K562 (cell line): ENCODE measurements around the gene PIP5KL1. TPM values are rescaled to one million over a fixed set of nuclear protein-coding genes. Genes with fewer than 3 reads are reported as not detected.

Source experiments
- ATAC-seq: fragments of 200-7000 bp; cut with Tn5 transposase; 3 replicates; pipeline ENCODE4 v1.9.1; 2020; ENCODE audit warnings: moderate library complexity
- BruUV-seq: library from RNA; stranded (reverse); fragments of 400-500 nt; replicated peaks from 2 replicates; lab custom pipeline; 2021; lab: Mats Ljungman, UMichigan
- CTCF ChIA-PET: fragments of 300-600 bp; formaldehyde crosslinking; extraction: SDS; loops from one replicate; lab custom pipeline; 2021; ENCODE audit warnings: low intra/inter-chr PET ratio; lab: Yijun Ruan, JAX
- POLR2A ChIA-PET: fragments of 300-600, 350-650 bp; sonication (Branson Sonifier 250); formaldehyde crosslinking; extraction: SDS; loops from one replicate; lab custom pipeline; 2021; ENCODE audit warnings: antibody characterized with exemption, inconsistent platforms; lab: Yijun Ruan, JAX
- DNase-seq, 4 experiments: peaks; one replicate each; pipeline versions ENCODE4 v3.0.0 to v3.0.0-alpha.2; 2011 to 2018; ENCODE audit warnings: low spot score in 3 of 4, mixed read lengths in 3 of 4; ENCODE audit errors: extremely low read depth in 1 of 4
- FAIRE-seq: peaks from 2 replicates; lab custom pipeline; 2011; peaks lifted over from hg19 to GRCh38; lab: Jason Lieb, UNC
- H2AFZ ChIP-seq: 2 replicates; pipeline ENCODE4 v1.6.0; 2011; ENCODE audit warnings: low read depth, low read length, control low read depth, inconsistent platforms
- H3K27ac ChIP-seq: fragments of 200-600 bp; 3 replicates; pipeline ENCODE4 v1.8.0; 2011; ENCODE audit warnings: low read depth, mild to moderate bottlenecking, control low read depth, inconsistent platforms, low read length, moderate library complexity, mixed read lengths; ENCODE audit errors: extremely low read depth
- H3K27me3 ChIP-seq, 2 experiments: fragments of 300-600 bp in 1 of 2; 2 replicates in 1 of 2; 3 replicates in 1 of 2; pipeline versions ENCODE4 v1.6.0 to v1.8.0; 2011; ENCODE audit warnings: inconsistent platforms in 2 of 2, low read length in 2 of 2, mild to moderate bottlenecking in 1 of 2, mixed read lengths in 1 of 2, moderate library complexity in 1 of 2; ENCODE audit not compliant: control insufficient read depth in 2 of 2, insufficient read depth in 2 of 2
- H3K36me3 ChIP-seq: fragments of 300-600 bp; 3 replicates; pipeline ENCODE4 v1.8.0; 2011; ENCODE audit warnings: mild to moderate bottlenecking, low read length, inconsistent platforms; ENCODE audit not compliant: control insufficient read depth, insufficient read depth
- H3K4me1 ChIP-seq, 2 experiments: fragments of 200-600 bp in 1 of 2; replicated peaks in 1 of 2; 2 replicates in 1 of 2; 3 replicates in 1 of 2; pipeline versions ENCODE4 v1.5.1 to v1.8.0; 2011; ENCODE audit warnings: inconsistent platforms in 2 of 2, low read length in 2 of 2, mild to moderate bottlenecking in 1 of 2, mixed read lengths in 1 of 2, moderate library complexity in 1 of 2; ENCODE audit not compliant: control insufficient read depth in 2 of 2, insufficient read depth in 2 of 2
- H3K4me2 ChIP-seq: 2 replicates; pipeline ENCODE4 v1.6.1; 2011; ENCODE audit warnings: low read length, control low read depth, inconsistent platforms, mixed read lengths; ENCODE audit not compliant: insufficient read depth
- H3K4me3 ChIP-seq: fragments of 200-600 bp; sonication (generic), shearing (Covaris generic); 2 replicates; pipeline ENCODE4 v1.5.1; 2016; ENCODE audit warnings: control low read depth, inconsistent platforms
- H3K79me2 ChIP-seq: fragments of 200-600 bp; 3 replicates; pipeline ENCODE4 v1.8.0; 2011; ENCODE audit warnings: low read length, inconsistent platforms; ENCODE audit not compliant: control insufficient read depth, insufficient read depth
- H3K9ac ChIP-seq, 2 experiments: 2 replicates each; pipeline versions ENCODE4 v1.6.0 to v1.6.1; 2011; ENCODE audit warnings: low read depth in 2 of 2, low read length in 2 of 2, control low read depth in 1 of 2, inconsistent platforms in 1 of 2, mild to moderate bottlenecking in 1 of 2, mixed read lengths in 1 of 2; ENCODE audit not compliant: insufficient read depth in 1 of 2
- H3K9me1 ChIP-seq: one replicate; pipeline ENCODE4 v1.6.0; 2011; ENCODE audit warnings: inconsistent platforms, mild to moderate bottlenecking, low read length, moderate library complexity; ENCODE audit not compliant: control insufficient read depth, insufficient read depth
- H3K9me3 ChIP-seq: replicated peaks from 2 replicates; pipeline ENCODE4 v1.5.1; 2011; ENCODE audit warnings: low read depth, low read length, inconsistent platforms; ENCODE audit not compliant: control insufficient read depth, insufficient read depth
- H4K20me1 ChIP-seq: replicated peaks from 2 replicates; pipeline ENCODE4 v1.6.1; 2011; ENCODE audit warnings: low read length, inconsistent platforms, mixed read lengths; ENCODE audit not compliant: control insufficient read depth, insufficient read depth
- ATF2 ChIP-seq: sonication (generic); formaldehyde crosslinking; IDR thresholded peaks from 2 replicates; pipeline ENCODE4 v1.8.1; 2022; ENCODE audit warnings: missing genetic modification reagents
- ATF7 ChIP-seq: fragments of 450-650 bp; IDR thresholded peaks from 2 replicates; pipeline ENCODE4 v1.7.1; 2014; ENCODE audit warnings: mild to moderate bottlenecking, moderate library complexity
- CBX5 ChIP-seq: IDR thresholded peaks from 2 replicates; pipeline ENCODE4 v1.6.1; 2014; ENCODE audit warnings: low read depth, borderline replicate concordance
- CCNT2 ChIP-seq: IDR thresholded peaks from 2 replicates; pipeline ENCODE4 v1.6.1; 2011; ENCODE audit warnings: borderline replicate concordance, low read depth, mild to moderate bottlenecking, moderate library complexity, mixed read lengths, low read length; ENCODE audit not compliant: insufficient read length; ENCODE audit errors: extremely low read depth
- HCFC1 ChIP-seq: IDR thresholded peaks from 2 replicates; pipeline ENCODE4 v1.6.1; 2012; ENCODE audit warnings: low read depth, low read length, improper control_type of control experiment
- HDAC6 ChIP-seq: IDR thresholded peaks from 2 replicates; pipeline ENCODE4 v1.6.1; 2012; ENCODE audit warnings: low read depth, mild to moderate bottlenecking, control low read depth, inconsistent platforms, low read length, moderate library complexity
- MCM3 ChIP-seq: fragments of 450-650 bp; IDR thresholded peaks from 2 replicates; pipeline ENCODE4 v1.6.1; 2016
- MEF2A ChIP-seq: IDR thresholded peaks from 2 replicates; pipeline ENCODE4 v1.6.1; 2011; ENCODE audit warnings: low read depth, mild to moderate bottlenecking, low read length, moderate library complexity; ENCODE audit not compliant: control insufficient read depth
- NFE2 ChIP-seq: IDR thresholded peaks from 2 replicates; pipeline ENCODE4 v1.6.1; 2014; ENCODE audit warnings: antibody characterized with exemption, low read depth
- PRMT5 ChIP-seq: sonication (generic); formaldehyde crosslinking; IDR thresholded peaks from 2 replicates; pipeline ENCODE4 v1.5.0; 2020; ENCODE audit warnings: missing genetic modification reagents
- SMARCB1 ChIP-seq: IDR thresholded peaks from 2 replicates; pipeline ENCODE4 v1.6.1; 2011; ENCODE audit warnings: improper control_type of control experiment, low read depth; ENCODE audit not compliant: insufficient read length
- TCF15 ChIP-seq: fragments of 250-450 bp; sonication (Bioruptor Pico); IDR thresholded peaks from 2 replicates; pipeline ENCODE4 v1.8.0; 2022; ENCODE audit warnings: moderate library complexity, mild to moderate bottlenecking, inconsistent platforms
- TEAD4 ChIP-seq, 2 experiments: sonication (generic) in 1 of 2; formaldehyde crosslinking in 1 of 2; IDR thresholded peaks; 2 replicates each; pipeline versions ENCODE4 v1.6.1 to v1.8.0; 2012 to 2022; ENCODE audit warnings: borderline replicate concordance in 1 of 2, inconsistent platforms in 1 of 2, low read length in 1 of 2, mild to moderate bottlenecking in 1 of 2, missing genetic modification reagents in 1 of 2
- ZC3H11A ChIP-seq: IDR thresholded peaks from 2 replicates; pipeline ENCODE4 v1.6.1; 2012; ENCODE audit warnings: low read depth, low read length, improper control_type of control experiment
- ZNF41 ChIP-seq: fragments of 250-450 bp; sonication (Bioruptor Pico); conservative IDR thresholded peaks from 2 replicates; pipeline ENCODE4 v1.4.0; 2020; ENCODE audit warnings: mild to moderate bottlenecking
- ZNF561 ChIP-seq: fragments of 450-650 bp; formaldehyde crosslinking; conservative IDR thresholded peaks from 2 replicates; pipeline ENCODE4 v1.4.0; 2020; ENCODE audit warnings: mild to moderate bottlenecking, moderate library complexity
- ZNF717 ChIP-seq: fragments of 250-450 bp; sonication (Bioruptor Pico); IDR thresholded peaks from 2 replicates; pipeline ENCODE4 v1.5.0; 2021
- WGBS: fragments of 100-300 bp; shearing (Covaris generic); methylation state at CpG from one replicate; pipeline ENCODE4 v1.1.6; 2016; ENCODE audit warnings: low coverage, mixed read lengths; ENCODE audit not compliant: insufficient coverage; ENCODE audit errors: missing lambda C conversion rate; 5-methylcytosine and 5-hydroxymethylcytosine counted together
- in situ Hi-C: fragments of 300-500 bp; cut with MboI; formaldehyde crosslinking; loops from 4 replicates; pipeline ENCODE4 v1.15.0; 2018; ENCODE audit warnings: inconsistent platforms, mixed read lengths
- intact Hi-C: fragments of 100-400 bp; cut with micrococcal nuclease; formaldehyde crosslinking; loops from 2 replicates; pipeline ENCODE4 v1.14.2; 2022
- polyA plus RNA-seq, 8 experiments: library from polyadenylated mRNA; depleted of rRNA in 4 of 8; stranded (reverse) in 5 of 8; unstranded in 3 of 8; fragments of >200 nt; fragmentation: Nextera tagmentation in 2 of 8; fragmentation: Illumina TruSeq in 1 of 8; extraction: Ambion mirVana in 2 of 8; extraction: Trizol in 1 of 8; gene quantifications; 2 replicates each; pipeline versions ENCODE4 v1.2.1 to v1.2.3, GENCODE V29; 2011 to 2014; ENCODE audit warnings: inconsistent platforms in 1 of 8, missing spikeins in 1 of 8
- total RNA-seq, 7 experiments: library from RNA; depleted of rRNA in 6 of 7; stranded (reverse); fragments of >200 nt in 6 of 7; fragmentation: Illumina TruSeq in 2 of 7; extraction: Trizol in 2 of 7; gene quantifications; 2 replicates each; pipeline versions ENCODE4 v1.2.1 to v1.2.3, GENCODE V29; 2011 to 2021; ENCODE audit warnings: low replicate concordance in 1 of 7
- TF ChIP-seq, protein P1 (sequence below): fragments of 450-650 bp; IDR thresholded peaks from 2 replicates; pipeline ENCODE4 v1.6.1; 2016; ENCODE audit warnings: mild to moderate bottlenecking

Gene PIP5KL1
- total and polyA plus RNA-seq, 9 of the 15 experiments (the other 6 are each of a cell fraction or from before 2014, with no cell fraction given) = 0.18 to 4.8 (median 1.2) TPM

- FAIRE-seq = peak; percentile 85
- in situ Hi-C loops = no loop called here
- CTCF ChIA-PET = interaction anchor here (1.2 to 3.9 kb wide), 3 partner anchors 91 to 174 kb away, joined by 4 to 57 read pairs (median 36); no protein-coding TSS in a partner anchor
- no peak for TF ChIP-seq ZNF717
- TF ChIP-seq ATF2 (CRISPR knock-in tag) = no peak
- TF ChIP-seq MEF2A = no peak
- TF ChIP-seq CBX5 = no peak
- TF ChIP-seq NFE2 = no peak
- no peak for TF ChIP-seq CCNT2
- peak; percentile 27; the same call in 1 of the 2 replicates for TF ChIP-seq TEAD4 (IDR thresholded peaks at IDR 0.05; ENCODE audit: low read length)
- TF ChIP-seq TEAD4 (CRISPR knock-in tag; IDR thresholded peaks at IDR 0.05; ENCODE audit: borderline replicate concordance) = no peak
- TF ChIP-seq TCF15 (CRISPR knock-in tag) = no peak
- no peak for TF ChIP-seq SMARCB1
- no peak for TF ChIP-seq ZNF41
- TF ChIP-seq, protein P1, sequence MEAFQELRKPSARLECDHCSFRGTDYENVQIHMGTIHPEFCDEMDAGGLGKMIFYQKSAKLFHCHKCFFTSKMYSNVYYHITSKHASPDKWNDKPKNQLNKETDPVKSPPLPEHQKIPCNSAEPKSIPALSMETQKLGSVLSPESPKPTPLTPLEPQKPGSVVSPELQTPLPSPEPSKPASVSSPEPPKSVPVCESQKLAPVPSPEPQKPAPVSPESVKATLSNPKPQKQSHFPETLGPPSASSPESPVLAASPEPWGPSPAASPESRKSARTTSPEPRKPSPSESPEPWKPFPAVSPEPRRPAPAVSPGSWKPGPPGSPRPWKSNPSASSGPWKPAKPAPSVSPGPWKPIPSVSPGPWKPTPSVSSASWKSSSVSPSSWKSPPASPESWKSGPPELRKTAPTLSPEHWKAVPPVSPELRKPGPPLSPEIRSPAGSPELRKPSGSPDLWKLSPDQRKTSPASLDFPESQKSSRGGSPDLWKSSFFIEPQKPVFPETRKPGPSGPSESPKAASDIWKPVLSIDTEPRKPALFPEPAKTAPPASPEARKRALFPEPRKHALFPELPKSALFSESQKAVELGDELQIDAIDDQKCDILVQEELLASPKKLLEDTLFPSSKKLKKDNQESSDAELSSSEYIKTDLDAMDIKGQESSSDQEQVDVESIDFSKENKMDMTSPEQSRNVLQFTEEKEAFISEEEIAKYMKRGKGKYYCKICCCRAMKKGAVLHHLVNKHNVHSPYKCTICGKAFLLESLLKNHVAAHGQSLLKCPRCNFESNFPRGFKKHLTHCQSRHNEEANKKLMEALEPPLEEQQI = no peak
- TF ChIP-seq HCFC1 = no peak
- TF ChIP-seq PRMT5 (CRISPR knock-in tag) = no peak
- TF ChIP-seq ATF7 = 0 out of 2 replicates have a peak, but pooled peaks have one; percentile 25
- TF ChIP-seq ZNF561 = no peak
- no peak for TF ChIP-seq ZC3H11A
- TF ChIP-seq MCM3 = no peak
- TF ChIP-seq HDAC6 = no peak
Observed at GRCh38 chr9:127943731-127944144, 13.2 kb upstream of the PIP5KL1 start.

More at GRCh38 chr9:127943731-127944144, 13.2 kb upstream of the PIP5KL1 start:
- H3K9me3 ChIP-seq = no peaks in the 10 kb centered on the region
- 29% methylated on average over 11 of the region's 13 CpGs for WGBS
- H3K36me3 ChIP-seq = peaks cover 26% of the 10 kb centered on the region; the same call in 2 of the 3 replicates
- no peak overlapping the region for H3K9ac ChIP-seq
- DNase-seq (peak; percentile 82 to 89 (median 84)), ATAC-seq (peak; percentile 88)
- no peaks in the 10 kb centered on the region; the same call in 2 of the 3 replicates for H3K79me2 ChIP-seq
- intact Hi-C loops = loop anchor here (1.0 kb wide), 2 partner anchors 92 to 174 kb away; no protein-coding TSS in a partner anchor
- H3K27ac ChIP-seq = peak overlapping the region; percentile 19; the same call in 1 of the 3 replicates
- no peak overlapping the region for H2AFZ ChIP-seq
- peaks cover 6% of the 10 kb centered on the region for H3K9me1 ChIP-seq
- no peaks in the 10 kb centered on the region for H3K27me3 ChIP-seq
- no peak overlapping the region for H3K4me2 ChIP-seq
- H3K4me3 ChIP-seq = no peak overlapping the region
- H3K4me1 ChIP-seq = peaks cover 38 to 65% of the 10 kb centered on the region in 2 experiments
- POLR2A ChIA-PET = interaction anchor here (0.6 to 2.1 kb wide), 11 partner anchors 9 to 151 kb away, joined by 3 to 10 read pairs (median 4); partner anchors contain the start of genes NAIF1 and PIP5KL1
- BruUV-seq = no TSS peak
- 0 out of 2 replicates have a peak, but pooled peaks cover 5% of the 10 kb centered on the region for H4K20me1 ChIP-seq
